CD4-positive, alpha-beta T cell treated with Interferon alpha-2 for 1 hour (primary cell): Measurements from ENCODE around the gene CTXN2.

Source experiments
- DNase-seq, 2 donors: peaks; one replicate each; pipeline ENCODE4 v3.0.0-alpha.2; 2020 to 2022

CTXN2 gene

GRCh38 chr15:48191574-48192225 is at the start of gene CTXN2:
Gene CTXN2, plus strand, starts transcription at chr15:48191665. Its CDS starts 9,636 bp downstream, at chr15:48201301.
- no peak for DNase-seq

- no peak for DNase-seq
Measured at GRCh38 chr15:48143856-48144255, 47.6 kb upstream of the CTXN2 start.

GRCh38 chr15:48144889-48145288 is 46.6 kb upstream of the CTXN2 start:
- no peak for DNase-seq

DNA sequence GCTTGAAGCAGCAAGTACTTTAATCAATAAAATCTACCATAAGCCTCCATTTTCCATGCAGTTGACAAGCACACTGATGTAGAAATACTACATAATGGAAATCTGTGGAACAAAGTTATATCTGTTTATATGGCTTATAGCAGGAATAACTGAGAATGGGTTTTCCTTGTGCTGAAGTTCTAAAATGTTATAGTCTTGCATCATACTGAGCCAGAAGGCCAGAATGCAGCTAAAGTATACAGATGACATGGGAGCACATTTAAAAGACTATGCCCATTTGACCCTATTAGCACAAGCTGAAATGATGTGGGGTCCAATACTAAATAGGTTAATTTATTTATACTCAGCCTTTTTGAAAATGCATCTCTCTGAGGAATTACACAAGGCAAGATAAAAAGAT is 45.5 kb upstream of the CTXN2 start:
- DNase-seq = no peak

GRCh38 chr15:48147358-48147757 is 44.1 kb upstream of the CTXN2 start:
- no peak for DNase-seq

GRCh38 chr15:48149858-48150257 is 41.6 kb upstream of the CTXN2 start:
- no peak for DNase-seq

GRCh38 chr15:48153526-48153925 is 37.9 kb upstream of the CTXN2 start:
- DNase-seq = no peak

GRCh38 chr15:48168616-48169015 is 22.8 kb upstream of the CTXN2 start:
- no peak for DNase-seq

DNA sequence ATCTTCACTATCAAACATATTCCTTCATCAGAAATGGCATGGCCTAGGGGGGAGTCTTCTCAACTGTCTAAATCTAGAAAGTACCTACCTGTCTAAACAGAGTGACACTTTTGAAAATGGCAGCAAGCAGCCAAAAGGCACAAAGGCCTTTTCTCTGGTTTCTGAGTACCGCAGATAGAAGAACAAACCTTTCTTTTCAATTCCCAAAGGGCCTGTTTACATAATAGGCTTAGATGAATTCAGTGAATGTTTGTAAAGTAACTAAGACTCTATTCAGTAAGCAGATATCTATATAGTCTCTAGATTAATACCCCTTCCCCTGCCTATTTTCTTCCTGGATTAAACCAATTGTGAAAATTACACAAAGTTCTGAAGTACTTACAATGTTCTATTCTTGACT is 20.5 kb upstream of the CTXN2 start:
- no peak for DNase-seq

DNA sequence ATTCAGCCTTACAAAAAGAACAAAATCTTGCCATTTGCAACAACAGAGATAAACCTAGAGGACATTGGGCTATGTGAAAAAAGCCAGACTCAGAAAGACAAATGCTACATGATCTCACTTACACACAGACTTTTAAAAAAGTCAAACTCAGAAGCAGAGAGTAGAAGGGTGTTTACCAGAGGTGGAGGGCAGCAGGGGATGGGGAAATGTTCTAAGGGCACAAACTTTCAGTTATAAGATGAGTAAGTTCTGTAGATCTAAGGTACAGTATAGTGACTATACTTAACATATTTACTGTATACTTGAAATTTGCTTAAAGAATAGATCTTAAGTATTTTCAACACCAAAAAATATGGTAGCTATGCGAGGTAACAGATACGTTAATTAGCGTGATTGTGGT is 16.3 kb upstream of the CTXN2 start:
- DNase-seq = no peak

DNA sequence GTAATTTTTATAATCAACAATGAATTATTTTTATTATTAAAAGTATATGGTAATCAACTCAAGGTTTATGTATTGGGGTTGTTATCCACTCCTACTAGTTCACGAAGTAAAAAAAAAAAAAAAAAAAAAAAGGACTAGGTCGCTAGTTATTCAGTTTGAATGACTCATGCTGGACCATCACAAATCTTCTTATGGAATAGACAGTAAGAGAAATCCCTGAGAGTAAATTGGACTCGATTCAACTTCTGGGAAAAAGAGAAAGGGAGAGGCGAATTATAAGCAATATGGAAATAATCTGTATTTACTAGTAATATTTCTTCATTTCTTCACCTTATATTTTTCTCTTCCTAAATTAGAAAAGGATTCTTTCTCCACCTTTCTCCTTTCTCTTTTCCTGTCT is 15.4 kb upstream of the CTXN2 start:
- DNase-seq = no peak

- no peak for DNase-seq
Measured at GRCh38 chr15:48176957-48177356, 14.5 kb upstream of the CTXN2 start.

DNA sequence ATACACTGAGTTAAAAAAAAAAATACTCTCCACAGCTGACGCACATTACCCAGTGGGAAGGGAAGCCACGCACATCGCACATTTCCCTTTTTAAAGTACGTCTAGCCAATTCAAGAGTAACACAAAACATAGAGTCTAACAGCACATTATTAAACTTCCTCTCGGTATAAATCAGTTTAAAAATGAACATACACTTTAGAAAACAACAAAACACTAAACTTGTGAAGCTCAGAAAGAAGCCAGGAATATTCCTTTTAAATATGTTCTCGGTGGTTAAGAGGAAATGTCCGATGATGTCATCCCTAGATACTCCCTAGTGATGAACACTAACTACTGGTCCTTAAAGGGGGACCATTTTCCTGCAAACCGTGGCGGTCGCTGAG is 14.1 kb upstream of the CTXN2 start:
- peak; percentile 1 to 48 for DNase-seq

- DNase-seq = peak; percentile 68 to 79
Measured at GRCh38 chr15:48177766-48178647, 13.5 kb upstream of the CTXN2 start, which contains the start of gene MYEF2. Gene MYEF2, minus strand, starts transcription at chr15:48178295. Its CDS starts 58 bp downstream, at chr15:48178237.

DNA sequence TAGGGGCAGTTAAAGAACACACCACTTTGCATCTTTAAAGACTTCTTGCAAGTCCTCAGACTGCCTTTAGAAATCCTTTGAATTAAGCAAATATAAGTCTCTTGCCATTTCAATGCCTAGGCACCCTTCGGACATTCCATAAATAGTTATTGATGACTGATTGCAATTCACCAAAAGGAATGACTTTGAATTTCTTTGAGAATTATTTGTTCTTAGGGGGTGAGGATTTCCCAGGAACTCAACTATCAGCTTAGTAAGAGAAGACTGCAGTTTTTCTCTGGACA is 12.9 kb upstream of the CTXN2 start:
- no peak for DNase-seq

GRCh38 chr15:48182749-48183148 is 8.7 kb upstream of the CTXN2 start:
- DNase-seq = no peak

DNA sequence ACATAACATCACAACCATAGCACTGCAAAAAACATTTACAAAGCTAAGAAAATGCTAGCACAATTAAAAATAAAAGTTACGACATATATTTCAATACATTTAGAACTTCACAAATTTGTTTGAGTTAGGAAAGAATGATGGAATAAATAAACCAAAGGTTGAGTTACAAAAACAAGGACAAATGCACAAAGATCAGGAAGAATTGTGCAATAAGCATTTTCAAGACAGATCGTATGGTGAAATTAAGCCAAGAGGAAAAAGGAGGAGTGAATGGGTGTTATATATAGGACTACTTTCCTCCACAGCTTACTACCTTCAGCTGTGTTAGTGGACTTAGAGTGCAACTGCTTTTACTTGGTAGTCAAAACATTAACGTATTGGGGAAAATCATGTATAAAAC is 5.9 kb upstream of the CTXN2 start:
- no peak for DNase-seq

DNA sequence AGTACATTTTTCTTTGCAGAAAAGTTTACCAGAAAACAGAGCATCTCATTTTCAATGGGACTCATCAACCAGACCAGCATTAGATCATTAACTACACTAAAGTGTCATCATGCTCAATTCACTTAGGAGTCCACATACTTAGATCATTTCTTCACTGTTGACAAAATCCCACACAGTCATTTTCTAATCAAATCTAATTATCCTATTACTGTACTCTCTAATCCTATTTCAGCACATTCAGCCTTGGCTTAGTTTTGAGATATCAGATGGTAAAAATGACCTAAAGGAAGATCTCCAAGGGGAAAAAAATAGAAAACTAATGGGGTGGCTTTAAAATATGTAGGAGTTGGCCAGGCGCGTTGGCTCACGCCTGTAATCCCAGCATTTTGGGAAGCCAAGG is 5.2 kb upstream of the CTXN2 start:
- DNase-seq = no peak

DNA sequence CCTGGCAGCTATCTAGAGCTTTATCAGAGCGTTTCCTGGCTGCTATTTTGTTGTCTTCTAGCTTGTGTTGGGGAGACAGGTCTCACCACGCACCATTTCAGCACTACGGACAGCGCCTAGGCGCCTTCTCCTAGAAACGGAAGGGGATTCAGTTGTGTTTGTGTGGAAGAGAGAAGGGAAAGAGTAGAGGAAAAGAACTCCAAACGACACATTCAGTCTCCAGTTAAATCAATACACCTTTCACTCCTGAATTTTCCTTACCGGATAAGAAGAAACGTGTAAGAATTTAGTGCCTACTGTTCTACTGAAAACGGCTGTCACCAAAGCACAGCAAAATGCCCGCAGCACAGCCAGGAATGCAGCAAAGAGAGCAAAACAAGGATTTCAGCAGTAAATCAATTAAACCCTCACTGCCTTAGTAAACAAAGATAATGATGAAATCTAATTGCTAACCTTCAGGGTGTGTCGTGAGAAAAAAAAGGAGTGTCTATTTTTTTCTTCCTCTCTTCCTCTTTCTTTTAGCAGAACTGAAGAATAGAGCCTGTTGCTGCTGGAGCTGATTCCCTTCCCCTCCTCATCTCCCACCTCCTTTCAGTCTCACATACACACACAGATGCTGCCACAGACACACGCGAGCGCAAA is 412 bp upstream of the CTXN2 start:
- peak; percentile 1 to 26 for DNase-seq

DNA sequence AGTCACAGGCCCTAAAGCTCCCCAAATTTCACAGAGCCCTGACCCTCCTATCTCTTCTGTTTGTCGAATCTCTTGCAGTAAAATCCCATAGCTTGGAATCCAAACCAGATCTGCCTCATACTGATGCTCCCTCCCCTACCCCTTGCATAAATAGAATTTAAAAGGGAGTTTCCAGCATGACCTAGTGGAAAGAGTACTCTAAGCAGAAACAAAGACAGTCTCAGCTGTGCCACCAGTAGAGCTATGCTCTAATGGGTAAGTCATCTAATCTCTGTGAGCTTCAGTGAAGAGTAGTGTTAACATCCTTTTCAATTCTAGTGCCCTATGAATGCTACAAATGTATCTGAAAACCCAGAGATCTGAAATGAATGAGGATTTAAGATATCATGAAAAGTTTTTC is 10.6 kb downstream of the CTXN2 start:
- DNase-seq = no peak

DNA sequence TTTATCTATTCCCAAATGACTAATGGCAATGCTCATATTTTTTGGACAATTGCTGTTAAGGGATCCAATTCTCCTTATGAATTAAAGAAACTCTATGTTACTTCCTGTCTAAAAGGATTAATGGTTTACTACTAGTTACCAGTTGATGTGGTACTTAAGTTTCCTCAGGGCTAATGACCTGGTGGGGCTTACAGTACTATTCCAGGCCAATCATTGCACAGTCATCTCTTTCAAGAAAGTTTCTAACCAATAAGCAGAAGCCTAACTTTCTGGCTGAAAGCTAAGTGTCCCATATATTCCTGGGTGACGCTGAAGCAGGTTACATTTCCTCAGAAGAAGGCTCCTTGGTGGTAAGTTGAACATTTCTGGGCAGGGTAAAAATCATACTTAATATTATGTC is 14.5 kb downstream of the CTXN2 start, which contains the start of gene SLC12A1:
Gene SLC12A1 (plus strand): TSS at position 322 of the 400 bp plus-strand sequence. CDS start 1,418 bp downstream, outside the sequence.
- DNase-seq = no peak

DNA sequence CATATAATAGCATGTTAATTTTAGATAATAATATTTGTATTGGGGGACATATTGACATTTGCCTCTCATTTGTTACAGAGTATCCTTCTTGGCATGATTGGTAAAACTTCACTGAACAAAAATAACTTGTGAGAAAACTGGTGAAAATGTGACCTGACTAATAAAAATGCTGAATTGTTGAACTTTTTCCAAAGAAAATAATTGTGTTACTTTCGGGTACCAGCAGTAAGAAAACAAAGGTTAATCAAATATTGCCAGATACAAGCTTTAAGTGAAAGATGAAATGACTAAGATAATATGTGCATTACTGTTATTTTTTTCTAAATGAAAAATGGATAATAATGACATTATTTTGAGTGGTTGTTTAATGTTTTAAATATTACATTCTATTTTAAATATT is 29.8 kb downstream of the CTXN2 start:
- DNase-seq = no peak

DNA sequence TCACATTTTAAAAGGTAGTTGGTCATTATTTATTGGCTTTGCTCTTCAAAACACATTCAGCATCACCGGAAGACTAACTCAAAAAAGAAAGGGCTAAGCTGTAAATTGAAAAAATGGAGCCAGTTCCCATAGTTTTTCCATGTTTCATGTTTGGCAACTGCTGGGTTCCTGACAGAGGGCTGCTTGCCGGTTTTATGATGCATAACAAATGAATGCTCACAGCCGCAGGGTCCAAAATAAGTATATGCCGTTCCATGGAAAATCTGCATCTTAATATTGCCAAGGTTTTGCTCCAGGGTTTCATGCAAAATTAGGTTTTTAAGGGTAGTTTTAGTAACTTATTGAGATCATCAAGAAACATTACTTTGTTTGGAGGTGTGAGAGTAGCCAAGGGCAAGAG is 30.4 kb downstream of the CTXN2 start:
- no peak for DNase-seq

DNA sequence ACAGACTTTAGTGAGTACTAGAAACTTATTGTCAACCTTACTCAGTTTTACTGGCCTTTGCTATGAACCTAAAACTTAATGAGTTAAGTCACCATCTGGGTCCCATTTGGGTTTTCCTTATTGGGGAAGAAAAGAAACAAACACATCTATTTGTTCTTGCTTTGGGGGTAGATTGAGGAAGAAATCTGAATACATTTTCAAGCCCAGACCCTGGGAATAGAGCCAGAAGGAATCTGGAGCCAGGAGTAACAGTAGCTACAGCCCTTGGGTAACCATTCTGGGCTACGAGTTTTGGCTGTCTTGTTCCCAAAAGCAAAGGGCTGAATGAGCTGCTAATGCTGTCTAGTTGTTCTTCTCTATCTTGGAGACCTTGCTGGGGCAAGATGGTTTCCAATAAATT is 31.2 kb downstream of the CTXN2 start:
- DNase-seq = no peak
